Sigmoid colon (tissue), 4 donors: ENCODE results near the gene PPP1R18.

ENCODE experiments used
- CTCF ChIP-seq, 4 experiments: fragments of 450-650 bp in 3 of 4; fragments of 200-600 bp in 1 of 4; IDR thresholded peaks; one replicate each; pipeline ENCODE4 v1.5.1; 2016 to 2019; ENCODE audit warnings: antibody characterized with exemption in 4 of 4, mild to moderate bottlenecking in 3 of 4, moderate library complexity in 2 of 4
- EP300 ChIP-seq, 4 donors: sonication (generic); formaldehyde crosslinking; IDR thresholded peaks; one replicate each; pipeline ENCODE4 v1.6.1; 2017; ENCODE audit warnings: antibody characterized with exemption in 4 of 4
- POLR2A ChIP-seq, 2 donors: fragments of 450-650 bp; IDR thresholded peaks; one replicate each; pipeline ENCODE4 v1.6.1; 2016; ENCODE audit warnings: antibody characterized with exemption in 2 of 2, mild to moderate bottlenecking in 2 of 2, moderate library complexity in 2 of 2
- POLR2AphosphoS5 ChIP-seq, 4 donors: sonication (generic); formaldehyde crosslinking; IDR thresholded peaks; one replicate each; pipeline ENCODE4 v1.6.1; 2017; ENCODE audit warnings: antibody characterized with exemption in 4 of 4

- TF ChIP-seq CTCF (IDR thresholded peaks at IDR 0.05), result no peak
- TF ChIP-seq POLR2A (IDR thresholded peaks at IDR 0.05), result no peak
- peak in 1 of 4 donors; percentile 14 for TF ChIP-seq POLR2AphosphoS5 (IDR thresholded peaks at IDR 0.05)
- no peak for TF ChIP-seq EP300 (IDR thresholded peaks at IDR 0.05)
Observed at GRCh38 chr6:30684386-30685156, 1.9 kb downstream of the PPP1R18 start.
